ENCODE data around the gene ADAMTS5.

ADAMTS5 gene

GRCh38 chr21:26962621-26963181 lies 4.2 kb downstream of the ADAMTS5 start:
- in situ Hi-C loops (cut with HindIII; ENCODE audit: low sequenced_read_pairs): no loop called here
- no peak for TF ChIP-seq CTCF (IDR thresholded peaks at IDR 0.05; ENCODE audit: low read depth, low read length, missing control alignments)
- DNase-seq (ENCODE audit: low read depth): no peak
- H3K4me3 ChIP-seq (ENCODE audit: low read depth, low read length): no peak overlapping the region

GRCh38 chr21:26961698-26962097 lies 5.2 kb downstream of the ADAMTS5 start:
- DNase-seq (ENCODE audit: low read depth): no peak

GRCh38 chr21:26958788-26959187 lies 8.1 kb downstream of the ADAMTS5 start:
- no peak overlapping the region for H3K4me3 ChIP-seq (ENCODE audit: low read depth, low read length)
- in situ Hi-C loops (cut with HindIII; ENCODE audit: low sequenced_read_pairs): no loop called here
- no peak for TF ChIP-seq CTCF (IDR thresholded peaks at IDR 0.05; ENCODE audit: low read depth, low read length, missing control alignments)
- no peak for DNase-seq (ENCODE audit: low read depth)

More at GRCh38 chr21:26961698-26962097, 5.2 kb downstream of the ADAMTS5 start:
- in situ Hi-C loops (cut with HindIII; ENCODE audit: low sequenced_read_pairs): no loop called here
- no peak overlapping the region for H3K4me3 ChIP-seq (ENCODE audit: low read depth, low read length)
- peak; percentile 5 for TF ChIP-seq CTCF (IDR thresholded peaks at IDR 0.05; ENCODE audit: low read depth, low read length, missing control alignments)

- H3K4me3 ChIP-seq (ENCODE audit: low read depth, low read length): no peak overlapping the region
- no peak for DNase-seq (ENCODE audit: low read depth)
- no peak for TF ChIP-seq CTCF (IDR thresholded peaks at IDR 0.05; ENCODE audit: low read depth, low read length, missing control alignments)
- in situ Hi-C loops (cut with HindIII; ENCODE audit: low sequenced_read_pairs): no loop called here
Observed at GRCh38 chr21:26956813-26957212, 10.1 kb downstream of the ADAMTS5 start.

GRCh38 chr21:26956216-26956615 lies 10.7 kb downstream of the ADAMTS5 start:
- in situ Hi-C loops (cut with HindIII; ENCODE audit: low sequenced_read_pairs): no loop called here
- TF ChIP-seq CTCF (IDR thresholded peaks at IDR 0.05; ENCODE audit: low read depth, low read length, missing control alignments): no peak
- no peak overlapping the region for H3K4me3 ChIP-seq (ENCODE audit: low read depth, low read length)
- no peak for DNase-seq (ENCODE audit: low read depth)

GRCh38 chr21:26954662-26955121 lies 12.2 kb downstream of the ADAMTS5 start:
- no peak overlapping the region for H3K4me3 ChIP-seq (ENCODE audit: low read depth, low read length)
- in situ Hi-C loops (cut with HindIII; ENCODE audit: low sequenced_read_pairs): no loop called here
- no peak for DNase-seq (ENCODE audit: low read depth)
- TF ChIP-seq CTCF (IDR thresholded peaks at IDR 0.05; ENCODE audit: low read depth, low read length, missing control alignments): no peak
